ENCODE data around the gene SMKR1. TPM values are rescaled to one million over a fixed set of nuclear protein-coding genes. Genes with fewer than 3 reads are reported as not detected.

Gene SMKR1
- total RNA-seq, 1 donor from 2014 or later: not detected

GRCh38 chr7:129513546-129513945 lies 11.2 kb downstream of the SMKR1 start:
- no peak for DNase-seq (ENCODE audit: low spot score)
- no peak overlapping the region for H3K4me3 Mint-ChIP-seq (ENCODE audit: unreplicated experiment)
- no peaks in the 10 kb centered on the region for H3K9me3 Mint-ChIP-seq (ENCODE audit: unreplicated experiment)
- TF ChIP-seq CTCF (IDR thresholded peaks at IDR 0.05; ENCODE audit: unreplicated experiment): no peak
- H3K27ac Mint-ChIP-seq (ENCODE audit: unreplicated experiment): no peak overlapping the region
- H3K36me3 Mint-ChIP-seq (ENCODE audit: low read depth, unreplicated experiment): no peaks in the 10 kb centered on the region
- peaks cover 2% of the 10 kb centered on the region for H3K27me3 Mint-ChIP-seq (ENCODE audit: unreplicated experiment)
- peaks cover 5% of the 10 kb centered on the region for H3K4me1 Mint-ChIP-seq (ENCODE audit: unreplicated experiment)

GRCh38 chr7:129514683-129515082 lies 12.4 kb downstream of the SMKR1 start:
- DNase-seq (ENCODE audit: low spot score): no peak

GRCh38 chr7:129515381-129515780 lies 13.1 kb downstream of the SMKR1 start:
- no peak for TF ChIP-seq CTCF (IDR thresholded peaks at IDR 0.05; ENCODE audit: unreplicated experiment)
- Mint-ChIP-seq H3K9me3 (ENCODE audit: unreplicated experiment) (no peaks in the 10 kb centered on the region), H3K4me3 (ENCODE audit: unreplicated experiment) (no peak overlapping the region), H3K36me3 (ENCODE audit: low read depth, unreplicated experiment) (no peaks in the 10 kb centered on the region), H3K4me1 (ENCODE audit: unreplicated experiment) (peaks cover 5% of the 10 kb centered on the region), H3K27ac (ENCODE audit: unreplicated experiment) (no peak overlapping the region), H3K27me3 (ENCODE audit: unreplicated experiment) (no peaks in the 10 kb centered on the region)
- no peak for DNase-seq (ENCODE audit: low spot score)

More at GRCh38 chr7:129514683-129515082, 12.4 kb downstream of the SMKR1 start:
- TF ChIP-seq CTCF (IDR thresholded peaks at IDR 0.05; ENCODE audit: unreplicated experiment): no peak
- Mint-ChIP-seq H3K9me3 (ENCODE audit: unreplicated experiment) (no peaks in the 10 kb centered on the region), H3K4me1 (ENCODE audit: unreplicated experiment) (peaks cover 5% of the 10 kb centered on the region), H3K4me3 (ENCODE audit: unreplicated experiment) (no peak overlapping the region), H3K27me3 (ENCODE audit: unreplicated experiment) (peaks cover 2% of the 10 kb centered on the region), H3K27ac (ENCODE audit: unreplicated experiment) (no peak overlapping the region), H3K36me3 (ENCODE audit: low read depth, unreplicated experiment) (no peaks in the 10 kb centered on the region)

- H3K27ac Mint-ChIP-seq (ENCODE audit: unreplicated experiment): no peak overlapping the region
- H3K4me3 Mint-ChIP-seq (ENCODE audit: unreplicated experiment): no peak overlapping the region
- no peaks in the 10 kb centered on the region for H3K9me3 Mint-ChIP-seq (ENCODE audit: unreplicated experiment)
- no peaks in the 10 kb centered on the region for H3K36me3 Mint-ChIP-seq (ENCODE audit: low read depth, unreplicated experiment)
- no peak for TF ChIP-seq CTCF (IDR thresholded peaks at IDR 0.05; ENCODE audit: unreplicated experiment)
- H3K27me3 Mint-ChIP-seq (ENCODE audit: unreplicated experiment): peaks cover 7% of the 10 kb centered on the region
- no peak for DNase-seq (ENCODE audit: low spot score)
- no peaks in the 10 kb centered on the region for H3K4me1 Mint-ChIP-seq (ENCODE audit: unreplicated experiment)
Observed at GRCh38 chr7:129517931-129518330, 15.6 kb downstream of the SMKR1 start.

DNA sequence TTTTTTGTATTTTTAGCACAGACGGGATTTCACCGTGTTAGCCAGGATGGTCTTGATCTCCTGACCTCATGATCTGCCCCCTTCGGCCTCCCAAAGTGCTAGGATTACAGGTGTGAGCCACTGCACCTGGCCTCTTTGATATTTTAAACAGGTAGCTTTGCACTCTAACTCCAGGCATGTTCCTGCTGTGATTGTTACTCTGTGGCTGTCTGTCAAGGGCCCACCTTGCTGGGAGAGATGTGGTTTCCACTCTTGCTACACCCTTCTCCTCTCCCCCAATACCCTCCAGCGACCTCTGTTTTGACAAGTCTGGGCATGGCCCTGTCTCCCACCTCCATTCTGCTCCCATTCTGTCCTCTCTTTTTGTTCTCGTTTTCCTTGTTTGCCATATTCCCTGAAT lies 17.1 kb downstream of the SMKR1 start:
- no peaks in the 10 kb centered on the region for H3K36me3 Mint-ChIP-seq (ENCODE audit: low read depth, unreplicated experiment)
- no peak for TF ChIP-seq CTCF (IDR thresholded peaks at IDR 0.05; ENCODE audit: unreplicated experiment)
- no peaks in the 10 kb centered on the region for H3K9me3 Mint-ChIP-seq (ENCODE audit: unreplicated experiment)
- no peak for DNase-seq (ENCODE audit: low spot score)
- H3K27ac Mint-ChIP-seq (ENCODE audit: unreplicated experiment): no peak overlapping the region
- no peaks in the 10 kb centered on the region for H3K4me1 Mint-ChIP-seq (ENCODE audit: unreplicated experiment)
- H3K27me3 Mint-ChIP-seq (ENCODE audit: unreplicated experiment): peaks cover 7% of the 10 kb centered on the region
- H3K4me3 Mint-ChIP-seq (ENCODE audit: unreplicated experiment): no peak overlapping the region
